Erythroblast (primary cell): Measurements from ENCODE around the gene RERE.
A peak's percentile ranks its signal among the peaks of the same experiment; 100 is the strongest.
"Not testable (repeated sequence)": the region's sequence is repeated elsewhere in the genome, so short reads cannot be mapped to it uniquely, and the experiment has no call there.

Source experiments
- DNase-seq, 2 experiments: peaks; one replicate each; lab custom pipeline; 2025; lab: John Stamatoyannopoulos, UW
- GATA1 ChIP-seq: IDR thresholded peaks from 2 replicates; pipeline ENCODE4 v1.6.1; 2011; ENCODE audit warnings: low read depth, mild to moderate bottlenecking, control low read depth, low read length, moderate library complexity
- POLR2A ChIP-seq: IDR thresholded peaks from 2 replicates; pipeline ENCODE4 v1.6.1; 2011; ENCODE audit warnings: mild to moderate bottlenecking, low read length

The RERE gene

GRCh38 chr1:8447616-8448150 lies 369.8 kb downstream of the RERE start:
- no peak for DNase-seq
- no peak for TF ChIP-seq POLR2A
- TF ChIP-seq GATA1 = no peak

- not testable (repeated sequence) for DNase-seq
Measured at GRCh38 chr1:8446119-8446518, 371.3 kb downstream of the RERE start.

GRCh38 chr1:8443558-8444194 lies 373.8 kb downstream of the RERE start:
- TF ChIP-seq POLR2A = no peak
- no peak for TF ChIP-seq GATA1
- DNase-seq = no peak

GRCh38 chr1:8441426-8441825 lies 376.0 kb downstream of the RERE start:
- DNase-seq = no peak
- TF ChIP-seq POLR2A = no peak
- no peak for TF ChIP-seq GATA1

GRCh38 chr1:8439015-8439702 lies 378.3 kb downstream of the RERE start:
- peak; percentile 59 to 77 for DNase-seq

GRCh38 chr1:8438489-8438888 lies 379.0 kb downstream of the RERE start:
- DNase-seq = no peak
- TF ChIP-seq GATA1 (no peak), POLR2A (no peak)

More at GRCh38 chr1:8439015-8439702, 378.3 kb downstream of the RERE start:
- no peak for TF ChIP-seq GATA1
- TF ChIP-seq POLR2A = no peak

- no peak for TF ChIP-seq GATA1
Measured at GRCh38 chr1:8437347-8437746, 380.1 kb downstream of the RERE start.

GRCh38 chr1:8435569-8436071 lies 381.8 kb downstream of the RERE start:
- no peak for TF ChIP-seq GATA1
- no peak for TF ChIP-seq POLR2A
- no peak for DNase-seq

More at GRCh38 chr1:8437347-8437746, 380.1 kb downstream of the RERE start:
- no peak for DNase-seq

- no peak for DNase-seq
- TF ChIP-seq GATA1 (no peak), POLR2A (no peak)
Measured at GRCh38 chr1:8434101-8434500, 383.3 kb downstream of the RERE start.

GRCh38 chr1:8431784-8432183 lies 385.7 kb downstream of the RERE start:
- no peak for TF ChIP-seq GATA1
- no peak for TF ChIP-seq POLR2A
- DNase-seq = no peak

GRCh38 chr1:8431019-8431418 lies 386.4 kb downstream of the RERE start:
- TF ChIP-seq GATA1 = no peak
- no peak for TF ChIP-seq POLR2A
- DNase-seq = peak; percentile 10 to 11

- no peak for TF ChIP-seq POLR2A
- TF ChIP-seq GATA1 = no peak
- DNase-seq = no peak
Measured at GRCh38 chr1:8430476-8430875, 387.0 kb downstream of the RERE start.

- DNase-seq = no peak
- TF ChIP-seq POLR2A = no peak
- TF ChIP-seq GATA1 = no peak
Measured at GRCh38 chr1:8429549-8430110, 387.8 kb downstream of the RERE start.

- no peak for DNase-seq
- TF ChIP-seq GATA1 = no peak
- no peak for TF ChIP-seq POLR2A
Measured at GRCh38 chr1:8428441-8428840, 389.0 kb downstream of the RERE start.

GRCh38 chr1:8427986-8428385 lies 389.5 kb downstream of the RERE start:
- DNase-seq = peak; percentile 23 to 38
- no peak for TF ChIP-seq POLR2A
- TF ChIP-seq GATA1 = no peak
